Body of pancreas (tissue), 4 donors: ENCODE measurements around the gene VN1R2. TPM values are rescaled to one million over a fixed set of nuclear protein-coding genes. Genes with fewer than 3 reads are reported as not detected.
"Not testable (repeated sequence)": the region's sequence is repeated elsewhere in the genome, so short reads cannot be mapped to it uniquely, and the experiment has no call there.

Experiments
- ATAC-seq: fragments of 150-250 bp; one replicate; pipeline ENCODE4 v1.9.1; 2016
- DNase-seq, 4 donors: peaks; one replicate each; pipeline ENCODE4 v3.0.0-alpha.2; 2019
- H3K27ac ChIP-seq, 4 donors: fragments of 200-600 bp; sonication (generic); 1 replicate in 3 of 4; 2 replicates in 1 of 4; pipeline versions ENCODE4 v1.5.1 to v1.6.1; 2016 to 2019; ENCODE audit warnings: mild to moderate bottlenecking in 1 of 4, mixed read lengths in 1 of 4, moderate library complexity in 1 of 4
- H3K27me3 ChIP-seq, 2 donors: fragments of 200-600 bp; sonication (generic); one replicate each; pipeline ENCODE4 v1.6.0; 2016; ENCODE audit warnings: mild to moderate bottlenecking in 1 of 2
- H3K36me3 ChIP-seq, 2 donors: fragments of 200-600 bp; sonication (generic); replicated peaks in 1 of 2; 2 replicates each; pipeline ENCODE4 v1.5.1; 2016; ENCODE audit warnings: low read depth in 2 of 2; ENCODE audit not compliant: insufficient read depth in 1 of 2
- H3K4me1 ChIP-seq: fragments of 200-600 bp; sonication (generic); one replicate; pipeline ENCODE4 v1.6.0; 2016
- H3K4me3 ChIP-seq, 2 donors: fragments of 200-600 bp; sonication (generic); 1 replicate in 1 of 2; 2 replicates in 1 of 2; pipeline ENCODE4 v1.5.1; 2016 to 2019
- H3K9me3 ChIP-seq, 3 donors: fragments of 200-600 bp; sonication (generic); 1 replicate in 2 of 3; 2 replicates in 1 of 3; pipeline ENCODE4 v1.5.1; 2016
- CTCF ChIP-seq, 7 experiments: fragments of 450-650 bp in 4 of 7; fragments of 200-600 bp in 3 of 7; sonication (generic) in 3 of 7; IDR thresholded peaks; one replicate each; pipeline ENCODE4 v1.5.1; 2016 to 2019; ENCODE audit warnings: antibody characterized with exemption in 7 of 7
- POLR2A ChIP-seq, 3 donors: fragments of 450-650 bp; IDR thresholded peaks; one replicate each; pipeline ENCODE4 v1.6.1; 2016; ENCODE audit warnings: antibody characterized with exemption in 3 of 3, mild to moderate bottlenecking in 2 of 3
- WGBS, 2 donors: methylation state at CpG; one replicate each; pipeline ENCODE4 v1.1.5; 2017; 5-methylcytosine and 5-hydroxymethylcytosine counted together
- intact Hi-C: fragments of 100-400 bp; cut with DNase I; formaldehyde crosslinking; loops from one replicate; pipeline ENCODE4 v1.15.1; 2023
- total RNA-seq, 2 donors: library from RNA; depleted of rRNA; stranded (reverse); fragments of >200 nt; gene quantifications; one replicate each; pipeline ENCODE4 v1.1.0, GENCODE V29; 2016

Gene VN1R2
- total RNA-seq, 2 donors from 2014 or later, result not detected

GRCh38 chr19:53246498-53246897 lies 11.6 kb upstream of the VN1R2 start:
- H3K36me3 ChIP-seq, result peaks cover 0 to 15% of the 10 kb centered on the region in 2 donors
- no peak overlapping the region for H3K4me3 ChIP-seq

GRCh38 chr19:53254411-53255341 lies 3.4 kb upstream of the VN1R2 start, which contains the start of gene ZNF677:
Gene ZNF677 (minus strand): TSS chr19:53254873. CDS start chr19:53251550, 3,323 bp downstream.
- Histone ChIP-seq H3K27me3 (no peaks in the 10 kb centered on the region), H3K9me3 (peaks cover 0 to 8% (median 0%) of the 10 kb centered on the region in 3 donors), H3K4me1 (no peaks in the 10 kb centered on the region), H3K4me3 (peak within 1 kb of the TSS; percentile 34 to 38), H3K36me3 (peaks cover 0 to 6% of the 10 kb centered on the region in 2 donors), H3K27ac (peak within 1 kb of the TSS in 3 of 4 donors; percentile 32 to 76 (median 66))
- WGBS, 2 donors, result 1 to 5% methylated on average over 43 to 65 of the region's 72 CpGs
- TF ChIP-seq POLR2A (IDR thresholded peaks at IDR 0.05) (peak in 2 of 3 donors; percentile 53 to 65), CTCF (IDR thresholded peaks at IDR 0.05) (no peak)
- ATAC-seq (peak; percentile 98), DNase-seq (peak; percentile 83 to 91 (median 85))
- intact Hi-C loops, result no loop called here

More at GRCh38 chr19:53246498-53246897, 11.6 kb upstream of the VN1R2 start:
- intact Hi-C loops, result no loop called here
- ATAC-seq, result no peak
- peaks cover 0 to 39% (median 0%) of the 10 kb centered on the region in 3 donors for H3K9me3 ChIP-seq
- WGBS, 2 donors, result 79 to 93% methylated on average over 1 of the region's 1 CpG
- no peak for TF ChIP-seq POLR2A (IDR thresholded peaks at IDR 0.05)
- no peak for TF ChIP-seq CTCF (IDR thresholded peaks at IDR 0.05)
- H3K27me3 ChIP-seq, result no peaks in the 10 kb centered on the region
- no peaks in the 10 kb centered on the region for H3K4me1 ChIP-seq
- no peak for DNase-seq
- no peak overlapping the region for H3K27ac ChIP-seq

- DNase-seq, ATAC-seq, H3K4me3 ChIP-seq, H3K9me3 ChIP-seq, H3K27ac ChIP-seq, H3K36me3 ChIP-seq, H3K27me3 ChIP-seq, H3K4me1 ChIP-seq, intact Hi-C loops: not testable (repeated sequence)
- 61 to 67% methylated on average over 4 to 5 of the region's 5 CpGs for WGBS, 2 donors
These were observed 9.5 kb downstream of the VN1R2 start, which contains the start of gene VN1R4 for GRCh38 chr19:53267623-53268022. Gene VN1R4 (minus strand): TSS chr19:53267723. CDS start chr19:53267665, 58 bp downstream.

GRCh38 chr19:53269861-53270260 lies 11.8 kb downstream of the VN1R2 start:
- H3K9me3 ChIP-seq, H3K4me1 ChIP-seq, intact Hi-C loops, H3K36me3 ChIP-seq, H3K27ac ChIP-seq, DNase-seq, H3K4me3 ChIP-seq, H3K27me3 ChIP-seq, ATAC-seq: not testable (repeated sequence)
- WGBS, 2 donors, result 61 to 65% methylated on average over 3 to 4 of the region's 27 CpGs

GRCh38 chr19:53272044-53272443 lies 14.0 kb downstream of the VN1R2 start:
- ATAC-seq (no peak), DNase-seq (no peak)
- no peak overlapping the region for H3K4me3 ChIP-seq
- intact Hi-C loops, result no loop called here
- no peaks in the 10 kb centered on the region for H3K36me3 ChIP-seq
- H3K27ac ChIP-seq, result no peak overlapping the region
- H3K4me1 ChIP-seq, result no peaks in the 10 kb centered on the region
- H3K9me3 ChIP-seq, result no peaks in the 10 kb centered on the region
- H3K27me3 ChIP-seq, result no peaks in the 10 kb centered on the region
- no peak for TF ChIP-seq CTCF (IDR thresholded peaks at IDR 0.05)
- no peak for TF ChIP-seq POLR2A (IDR thresholded peaks at IDR 0.05)
- WGBS, 2 donors, result 68 to 73% methylated on average over 7 to 9 of the region's 9 CpGs
